ENCODE measurements around the gene OLFML2B.

The OLFML2B gene

GRCh38 chr1:162003830-162004215 is 19.8 kb downstream of the OLFML2B start:
- no peak for DNase-seq

DNA sequence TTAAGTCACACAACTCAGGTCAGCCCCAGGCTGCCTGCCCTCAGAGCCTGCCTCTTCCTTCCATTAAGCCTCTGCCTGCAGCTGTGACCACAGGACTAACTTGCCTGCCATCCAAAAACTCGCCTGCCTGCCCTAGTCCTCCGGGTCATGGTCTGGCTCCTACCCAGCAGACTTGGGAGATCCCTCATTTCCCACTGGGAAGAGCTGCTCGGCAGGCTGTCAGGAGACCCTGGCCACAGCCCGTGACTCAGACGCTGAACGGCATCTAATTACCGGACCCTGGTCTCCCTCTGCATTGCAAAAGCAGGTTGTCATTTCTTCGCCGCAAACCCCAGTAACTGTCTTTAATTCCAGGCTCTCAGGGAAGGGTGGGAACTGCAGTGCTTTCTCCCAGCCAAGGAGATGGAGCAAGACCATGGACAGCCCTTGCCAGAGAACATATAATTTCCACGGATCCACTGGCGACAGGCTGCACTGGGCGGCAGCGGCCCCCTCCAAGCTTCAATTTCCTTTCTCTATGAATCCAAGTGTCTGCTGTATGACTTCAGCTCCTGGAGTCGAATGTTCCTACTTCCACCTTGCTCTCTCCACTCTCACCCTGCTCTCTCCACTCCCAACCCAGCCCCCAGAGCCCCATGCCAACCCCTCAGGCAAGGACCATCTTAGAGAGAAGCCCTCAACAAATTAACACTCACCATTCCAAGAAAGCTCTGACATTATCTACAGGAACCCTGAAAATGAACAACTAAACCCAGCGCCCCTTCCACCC is 20.4 kb downstream of the OLFML2B start:
- no peak for DNase-seq

- DNase-seq: no peak
Measured at GRCh38 chr1:162000053-162000420, 23.6 kb downstream of the OLFML2B start.

DNA sequence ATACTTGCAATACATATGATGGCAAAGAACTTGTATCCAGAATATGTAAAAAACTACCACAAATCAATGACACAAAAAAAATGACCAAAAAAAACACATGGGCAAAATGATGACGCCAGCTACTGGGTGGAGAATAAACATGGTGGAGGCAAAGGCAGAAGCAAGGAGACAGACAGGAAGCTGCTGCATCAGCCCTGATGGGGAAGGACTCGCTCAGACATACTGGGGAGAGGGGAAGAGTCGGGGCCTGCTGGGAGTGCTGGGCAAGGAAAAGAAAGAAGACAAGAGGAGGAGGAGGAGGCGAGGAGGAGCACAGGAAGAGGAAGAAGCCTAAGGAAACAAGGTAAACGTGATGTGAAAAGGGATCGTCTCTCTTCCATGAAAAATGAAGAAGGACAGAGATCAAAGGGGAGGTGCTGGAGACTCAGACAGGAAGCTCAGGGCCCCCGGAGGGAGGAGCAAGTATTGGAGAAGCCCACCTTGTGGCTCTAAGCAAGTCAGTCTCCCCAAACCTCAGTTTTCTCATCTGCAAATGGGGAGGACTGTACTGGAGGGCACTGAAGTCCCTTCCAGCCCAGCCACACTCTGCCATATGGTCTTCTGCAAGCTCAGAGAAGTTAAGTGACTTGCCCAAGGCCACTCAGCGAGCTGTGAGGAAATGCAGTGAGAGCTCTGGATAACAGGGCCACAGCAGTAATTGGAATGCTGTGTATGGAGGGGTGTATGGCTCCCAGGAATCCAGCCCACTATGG is 24.2 kb downstream of the OLFML2B start:
- DNase-seq: no peak

DNA sequence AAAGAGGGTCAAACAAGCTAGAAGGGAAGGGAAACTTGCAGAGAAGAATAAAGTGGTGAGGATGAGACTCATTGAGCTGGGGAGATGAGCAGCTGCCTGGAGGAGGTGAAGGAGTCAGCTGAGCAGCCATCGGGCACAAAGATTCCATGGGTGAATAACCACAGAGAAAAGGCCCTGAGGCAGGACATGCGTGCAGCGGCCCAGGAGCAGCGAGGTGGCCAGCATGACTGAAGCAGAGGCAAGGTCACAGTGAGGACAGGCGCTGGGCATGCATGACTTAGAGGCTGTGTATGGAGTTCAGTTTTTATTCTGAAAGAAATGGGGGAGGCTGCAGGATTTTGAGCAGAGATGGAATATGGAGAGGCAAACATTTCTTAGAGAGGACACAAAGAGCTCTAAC is 24.9 kb downstream of the OLFML2B start:
- no peak for DNase-seq

DNA sequence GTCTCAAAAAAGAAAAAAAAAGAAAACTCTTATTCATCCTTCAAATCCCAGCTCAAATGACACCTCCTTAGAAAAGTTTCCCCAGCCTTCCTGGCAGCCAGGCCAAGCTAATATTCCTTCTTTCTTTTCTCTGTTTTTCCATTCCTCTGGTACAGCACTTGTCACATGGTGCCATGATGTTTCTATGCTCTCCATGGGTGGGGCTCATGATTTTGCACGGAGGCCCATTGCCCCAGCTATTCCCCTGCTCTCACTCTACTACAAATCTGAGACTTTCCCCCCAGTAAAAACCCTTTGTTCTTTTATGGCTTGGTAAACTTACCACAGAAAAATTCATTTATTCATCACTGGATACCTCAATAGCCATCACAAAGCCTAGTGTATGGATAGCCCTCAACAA is 26.5 kb downstream of the OLFML2B start:
- DNase-seq: no peak

DNA sequence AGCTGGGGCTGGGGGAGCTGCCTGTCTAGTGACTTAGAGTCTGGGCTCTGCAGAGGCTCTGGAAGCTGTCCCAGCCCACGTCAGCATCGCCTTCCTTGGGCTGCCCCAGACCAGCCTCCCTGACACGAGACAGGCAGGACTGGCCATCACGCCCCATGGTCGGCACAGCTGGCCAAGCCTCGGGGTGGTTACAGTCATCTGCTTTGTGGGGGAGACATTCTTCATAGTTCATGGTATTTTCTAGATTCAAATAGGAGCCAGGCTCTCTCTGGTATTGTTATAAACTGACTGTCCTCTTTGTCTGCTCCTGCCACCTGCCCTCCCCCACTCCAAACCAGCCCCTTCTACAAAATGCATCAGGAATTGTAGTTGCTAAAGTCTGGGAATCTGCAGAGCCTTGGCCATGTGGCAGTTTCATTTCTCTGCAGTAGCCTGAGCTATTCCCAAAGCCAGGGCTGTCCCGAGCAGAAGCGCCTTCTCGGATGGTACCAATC is 29.4 kb downstream of the OLFML2B start:
- DNase-seq: no peak

- no peak for DNase-seq
Measured at GRCh38 chr1:161993576-161993975, 30.1 kb downstream of the OLFML2B start.

GRCh38 chr1:161989786-161990185 is 33.9 kb downstream of the OLFML2B start:
- no peak for DNase-seq

DNA sequence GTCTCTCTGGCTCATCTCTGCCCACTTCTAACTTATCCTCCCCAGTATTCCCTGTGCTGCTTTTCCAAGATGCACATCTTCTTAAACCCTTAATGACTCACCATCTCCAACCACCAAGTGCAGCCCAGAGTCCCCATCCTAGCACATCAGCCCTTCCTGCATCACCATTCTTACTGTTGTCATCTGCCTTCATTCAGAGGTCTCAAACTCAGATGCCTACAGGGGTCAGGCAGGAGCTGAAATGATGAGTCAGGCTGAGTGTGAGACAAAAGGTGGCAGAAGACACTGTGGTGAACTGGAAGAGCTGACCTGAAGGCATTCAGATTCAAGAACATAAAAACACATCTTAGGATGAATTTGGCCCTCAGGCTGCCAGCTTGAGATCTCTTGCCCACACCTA is 34.6 kb downstream of the OLFML2B start:
- DNase-seq: no peak

DNA sequence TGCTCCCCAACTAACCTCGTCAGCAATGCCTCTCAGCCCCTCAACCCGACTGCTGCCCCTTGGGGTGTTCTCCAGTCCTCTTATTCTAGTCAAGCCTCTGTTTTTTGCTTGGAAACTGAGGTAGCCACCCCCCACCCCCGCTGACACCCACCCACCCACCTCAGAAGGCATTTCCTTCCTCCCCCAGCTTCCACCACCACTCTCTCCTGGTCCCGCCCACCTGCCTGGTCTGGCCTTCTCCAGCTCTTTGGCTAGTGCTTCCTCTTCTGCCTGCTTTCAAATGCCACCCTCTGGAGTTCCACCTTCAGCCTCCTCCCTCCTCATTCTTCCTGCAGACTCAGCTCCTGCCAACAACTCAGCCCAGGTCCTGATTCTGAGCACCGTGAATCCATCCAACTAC is 35.3 kb downstream of the OLFML2B start:
- no peak for DNase-seq

- DNase-seq: no peak
Measured at GRCh38 chr1:161987872-161988271, 35.8 kb downstream of the OLFML2B start.

DNA sequence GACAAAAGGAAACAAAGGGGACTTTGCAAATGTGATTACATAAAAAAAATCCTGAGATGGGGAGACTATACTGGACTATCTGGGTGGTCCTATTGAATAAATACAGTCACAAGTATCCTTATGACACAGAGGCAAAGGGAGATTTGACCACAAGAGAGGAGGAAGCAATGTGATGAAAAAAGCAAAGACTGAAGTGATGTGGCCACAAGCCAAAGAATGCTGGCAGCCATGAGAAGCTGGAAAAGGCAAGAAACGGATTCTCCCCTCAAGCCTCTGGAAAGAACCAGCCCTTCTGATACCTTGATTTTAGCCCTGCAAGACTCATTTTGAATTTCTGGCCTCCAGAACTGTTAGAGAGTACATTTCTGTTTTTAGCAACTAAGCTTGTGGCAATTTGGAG is 36.4 kb downstream of the OLFML2B start:
- DNase-seq: no peak

GRCh38 chr1:161986328-161986727 is 37.3 kb downstream of the OLFML2B start:
- no peak for DNase-seq

DNA sequence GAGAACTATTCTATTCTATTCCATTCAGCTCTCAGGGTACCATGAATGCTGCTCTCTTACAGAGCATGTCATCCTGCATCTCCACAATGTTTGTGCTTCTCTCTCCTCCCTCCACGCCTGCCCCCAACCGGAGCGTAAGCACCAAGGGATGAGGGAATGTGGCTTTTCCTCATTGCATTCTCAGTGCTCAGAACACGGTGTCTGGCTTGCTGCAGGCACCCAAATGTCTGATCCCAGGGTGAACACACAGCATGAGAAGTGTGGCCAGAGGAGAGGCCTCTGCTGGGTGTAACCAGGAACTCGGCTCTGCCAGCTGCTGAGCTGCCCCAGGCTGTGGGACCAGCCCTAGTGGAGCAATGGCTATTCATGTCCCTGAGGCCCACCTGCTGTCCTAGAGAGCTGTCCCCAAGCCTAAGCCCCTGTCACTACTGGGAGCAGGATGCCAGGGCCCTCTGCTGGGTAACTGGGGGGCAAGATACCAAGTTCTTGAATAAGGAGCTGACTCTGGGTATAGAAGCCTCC is 38.3 kb downstream of the OLFML2B start:
- no peak for DNase-seq

- DNase-seq: no peak
Measured at GRCh38 chr1:161983725-161984124, 39.9 kb downstream of the OLFML2B start.

DNA sequence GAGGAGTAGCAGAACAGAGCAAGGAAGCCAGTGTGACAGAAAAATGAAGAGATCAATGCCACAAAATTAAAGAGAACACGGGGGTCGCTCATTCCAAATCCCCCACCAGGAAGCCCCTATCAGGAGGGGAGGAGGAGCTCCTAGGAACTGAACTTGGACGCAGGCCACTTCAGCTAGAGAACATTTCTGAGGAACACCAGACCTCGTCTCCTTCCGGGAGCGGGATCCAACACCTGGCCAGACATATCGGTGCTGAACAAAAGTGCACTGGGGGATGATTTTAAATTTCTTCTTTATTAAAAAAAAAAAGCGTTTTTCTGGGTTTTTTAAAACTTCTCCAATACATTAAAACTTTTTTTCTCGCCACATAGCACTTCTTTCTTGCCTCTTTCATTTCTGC is 40.8 kb downstream of the OLFML2B start:
- no peak for DNase-seq

DNA sequence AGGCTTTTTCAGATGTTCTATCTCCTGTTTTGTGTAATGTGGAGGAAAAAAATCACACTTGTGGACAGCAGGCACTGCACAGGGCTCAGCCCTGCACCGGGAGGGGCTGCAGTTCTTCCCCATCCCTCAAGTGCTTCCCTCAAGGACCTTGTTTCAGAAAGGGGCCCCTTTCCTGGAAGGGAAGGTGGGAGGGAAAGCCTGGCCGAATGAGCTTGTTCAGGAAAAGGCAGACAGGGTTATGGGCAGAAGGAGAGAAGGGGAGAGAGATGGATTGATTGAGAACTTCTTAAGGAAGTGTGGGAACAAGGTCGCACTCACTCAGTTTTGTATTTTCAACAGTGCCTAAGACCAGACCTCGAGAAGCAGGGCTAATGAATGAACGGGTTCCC is 41.2 kb downstream of the OLFML2B start:
- no peak for DNase-seq

DNA sequence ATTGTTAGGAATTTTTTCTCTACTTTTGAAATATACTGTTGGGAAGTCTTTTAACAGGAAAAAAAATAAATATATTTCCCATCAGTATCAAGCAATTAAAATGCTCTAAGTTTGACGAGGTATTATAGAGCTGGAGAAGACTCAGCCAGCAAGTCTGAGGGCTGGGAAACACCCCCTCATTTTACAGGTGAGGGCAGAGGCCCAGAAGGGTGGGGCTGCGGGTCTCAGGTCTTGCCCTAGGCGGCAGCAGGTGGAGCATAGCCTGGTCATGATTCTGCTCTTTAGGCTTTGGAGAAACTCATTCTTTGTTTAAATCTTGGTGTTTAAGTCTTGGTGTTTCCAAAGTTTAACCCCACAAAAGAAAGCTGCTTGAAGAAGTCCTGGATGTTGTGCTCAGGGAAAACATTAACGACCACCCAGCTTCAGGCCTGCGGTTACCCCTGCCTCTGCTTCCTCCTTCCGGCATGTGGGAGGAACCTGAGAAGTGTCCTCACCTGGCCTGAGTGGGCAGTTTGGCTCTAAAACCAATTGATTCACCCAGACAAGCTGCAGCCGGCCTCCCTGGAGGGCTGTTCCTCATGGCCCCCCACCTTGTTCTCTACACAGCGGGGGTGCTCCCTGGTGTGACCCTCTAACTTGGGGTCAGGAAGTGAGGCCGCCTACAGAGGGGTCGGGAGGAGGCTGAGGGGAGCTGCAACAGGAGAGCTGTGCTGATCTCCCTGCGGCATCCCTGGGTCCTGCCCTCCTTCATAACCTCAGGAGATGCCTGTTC is 41.7 kb downstream of the OLFML2B start:
- DNase-seq: no peak

GRCh38 chr1:161981126-161981525 is 42.5 kb downstream of the OLFML2B start:
- DNase-seq: no peak

GRCh38 chr1:161978011-161978790 is 45.5 kb downstream of the OLFML2B start:
- DNase-seq: no peak
